GM18861 (cell line): ENCODE data around the gene MED25.
A peak's percentile ranks its signal among the peaks of the same experiment; 100 is the strongest.

Experiments
- ATAC-seq: cut with Tn5 transposase; IDR thresholded peaks from one replicate; pipeline ENCODE4 v1.9.1; 2021; ENCODE audit not compliant: unreplicated experiment

Gene MED25

GRCh38 chr19:49798574-49798973 lies 19.5 kb upstream of the MED25 start:
- no peak for ATAC-seq

GRCh38 chr19:49799271-49799797 lies 18.8 kb upstream of the MED25 start:
- no peak for ATAC-seq

DNA sequence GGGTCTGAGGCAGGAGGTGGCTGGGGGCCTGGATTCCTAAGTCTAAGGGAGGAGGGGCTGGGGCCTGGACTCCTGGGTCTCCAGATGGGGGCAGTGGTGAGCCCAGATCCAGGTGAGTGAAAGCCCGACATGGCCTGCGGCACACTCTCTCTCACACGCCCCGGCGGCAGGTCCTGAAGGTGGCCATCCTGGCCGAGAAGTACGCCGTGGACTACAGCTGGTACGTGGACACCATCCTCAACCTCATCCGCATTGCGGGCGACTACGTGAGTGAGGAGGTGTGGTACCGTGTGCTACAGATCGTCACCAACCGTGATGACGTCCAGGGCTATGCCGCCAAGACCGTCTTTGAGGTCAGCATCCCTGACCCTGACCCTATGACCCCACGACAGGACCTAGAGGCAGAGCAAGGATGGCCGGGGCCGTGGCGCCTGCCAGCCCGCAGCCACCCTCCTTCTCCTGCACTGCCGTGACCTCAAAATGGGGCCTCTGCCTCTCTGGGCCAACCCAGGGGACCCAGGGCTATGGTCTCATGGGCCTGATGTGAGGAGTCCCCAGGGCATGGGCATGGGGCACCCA lies 18.2 kb upstream of the MED25 start:
- no peak for ATAC-seq

DNA sequence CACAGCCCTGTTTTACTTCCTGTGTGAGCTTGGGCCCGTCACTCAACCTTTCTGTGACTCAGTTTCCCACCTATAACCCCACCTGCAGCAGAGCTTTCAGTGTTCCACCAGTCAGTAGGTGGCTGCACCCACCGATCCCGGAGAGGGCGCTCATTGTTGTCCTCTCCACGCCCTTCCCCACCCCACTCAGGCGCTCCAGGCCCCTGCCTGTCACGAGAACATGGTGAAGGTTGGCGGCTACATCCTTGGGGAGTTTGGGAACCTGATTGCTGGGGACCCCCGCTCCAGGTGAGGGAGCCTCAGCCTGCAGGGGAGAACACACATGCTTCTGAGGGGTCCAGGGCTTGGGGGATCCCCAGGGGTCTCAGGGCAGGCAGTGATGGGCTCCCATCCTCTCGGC lies 17.3 kb upstream of the MED25 start:
- ATAC-seq: no peak

DNA sequence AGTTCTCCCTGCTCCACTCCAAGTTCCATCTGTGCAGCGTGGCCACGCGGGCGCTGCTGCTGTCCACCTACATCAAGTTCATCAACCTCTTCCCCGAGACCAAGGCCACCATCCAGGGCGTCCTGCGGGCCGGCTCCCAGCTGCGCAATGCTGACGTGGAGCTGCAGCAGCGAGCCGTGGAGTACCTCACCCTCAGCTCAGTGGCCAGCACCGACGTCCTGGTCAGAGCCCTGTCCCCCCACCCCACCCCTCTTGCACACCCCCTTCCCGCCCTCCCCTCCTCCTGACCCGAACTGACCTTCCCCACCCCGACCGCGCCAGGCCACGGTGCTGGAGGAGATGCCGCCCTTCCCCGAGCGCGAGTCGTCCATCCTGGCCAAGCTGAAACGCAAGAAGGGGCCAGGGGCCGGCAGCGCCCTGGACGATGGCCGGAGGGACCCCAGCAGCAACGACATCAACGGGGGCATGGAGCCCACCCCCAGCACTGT lies 16.6 kb upstream of the MED25 start:
- no peak for ATAC-seq

DNA sequence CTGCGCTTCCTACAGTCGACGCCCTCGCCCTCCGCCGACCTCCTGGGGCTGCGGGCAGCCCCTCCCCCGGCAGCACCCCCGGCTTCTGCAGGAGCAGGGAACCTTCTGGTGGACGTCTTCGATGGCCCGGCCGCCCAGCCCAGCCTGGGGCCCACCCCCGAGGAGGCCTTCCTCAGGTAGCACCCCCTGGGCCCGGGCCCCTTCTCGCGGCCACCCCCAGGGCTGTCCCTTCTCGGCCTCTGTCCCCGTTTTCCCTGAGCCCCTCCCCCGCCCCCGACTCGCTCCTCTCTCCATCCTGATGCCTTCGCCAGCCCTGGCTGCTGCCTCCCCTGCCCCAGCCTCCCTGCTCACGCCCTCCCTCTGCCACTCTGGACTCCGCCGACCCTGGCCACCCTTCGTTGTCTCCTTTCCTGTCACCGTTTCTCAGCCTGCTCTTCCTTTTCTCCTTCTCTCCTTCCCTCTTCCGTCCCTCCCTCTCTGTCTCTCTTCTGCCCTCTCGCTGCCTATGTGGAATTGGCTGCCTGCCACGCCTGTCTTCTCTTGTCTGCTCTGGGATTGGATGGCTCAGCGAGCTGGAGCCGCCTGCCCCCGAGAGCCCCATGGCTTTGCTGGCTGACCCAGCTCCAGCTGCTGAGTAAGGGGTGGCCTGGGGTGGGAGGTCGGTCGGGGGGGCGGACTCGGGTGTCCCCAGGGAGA lies 16.0 kb upstream of the MED25 start:
- ATAC-seq: no peak

GRCh38 chr19:49802836-49803528 lies 15.1 kb upstream of the MED25 start:
- ATAC-seq: no peak

DNA sequence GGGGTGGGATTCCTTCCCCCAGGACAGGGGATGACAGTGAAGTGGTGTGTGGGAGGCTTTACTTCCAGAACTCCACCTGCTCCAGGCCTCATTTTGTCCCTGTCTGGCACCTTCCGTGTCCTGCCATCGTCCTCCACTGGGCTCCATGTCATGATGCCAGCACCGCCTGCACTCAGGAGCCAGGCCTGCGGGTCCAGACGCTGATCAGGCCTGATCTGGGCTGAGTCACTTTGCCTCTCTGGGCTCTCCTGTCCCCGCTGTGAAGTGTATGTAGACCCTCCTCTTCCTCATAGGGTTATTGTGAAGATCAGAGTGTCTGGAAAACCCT lies 14.6 kb upstream of the MED25 start:
- no peak for ATAC-seq

GRCh38 chr19:49805822-49806619 lies 12.1 kb upstream of the MED25 start:
- no peak for ATAC-seq

DNA sequence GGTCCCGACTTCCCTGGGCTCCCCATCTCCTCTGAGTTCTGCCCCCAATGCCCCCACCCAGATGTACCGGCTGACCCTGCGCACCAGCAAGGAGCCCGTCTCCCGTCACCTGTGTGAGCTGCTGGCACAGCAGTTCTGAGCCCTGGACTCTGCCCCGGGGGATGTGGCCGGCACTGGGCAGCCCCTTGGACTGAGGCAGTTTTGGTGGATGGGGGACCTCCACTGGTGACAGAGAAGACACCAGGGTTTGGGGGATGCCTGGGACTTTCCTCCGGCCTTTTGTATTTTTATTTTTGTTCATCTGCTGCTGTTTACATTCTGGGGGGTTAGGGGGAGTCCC lies 11.5 kb upstream of the MED25 start:
- ATAC-seq: no peak

- ATAC-seq: no peak
Measured at GRCh38 chr19:49807058-49807903, 10.8 kb upstream of the MED25 start.

GRCh38 chr19:49807904-49808675 lies 10.0 kb upstream of the MED25 start:
- ATAC-seq: no peak

GRCh38 chr19:49808711-49809159 lies 9.4 kb upstream of the MED25 start:
- ATAC-seq: no peak

DNA sequence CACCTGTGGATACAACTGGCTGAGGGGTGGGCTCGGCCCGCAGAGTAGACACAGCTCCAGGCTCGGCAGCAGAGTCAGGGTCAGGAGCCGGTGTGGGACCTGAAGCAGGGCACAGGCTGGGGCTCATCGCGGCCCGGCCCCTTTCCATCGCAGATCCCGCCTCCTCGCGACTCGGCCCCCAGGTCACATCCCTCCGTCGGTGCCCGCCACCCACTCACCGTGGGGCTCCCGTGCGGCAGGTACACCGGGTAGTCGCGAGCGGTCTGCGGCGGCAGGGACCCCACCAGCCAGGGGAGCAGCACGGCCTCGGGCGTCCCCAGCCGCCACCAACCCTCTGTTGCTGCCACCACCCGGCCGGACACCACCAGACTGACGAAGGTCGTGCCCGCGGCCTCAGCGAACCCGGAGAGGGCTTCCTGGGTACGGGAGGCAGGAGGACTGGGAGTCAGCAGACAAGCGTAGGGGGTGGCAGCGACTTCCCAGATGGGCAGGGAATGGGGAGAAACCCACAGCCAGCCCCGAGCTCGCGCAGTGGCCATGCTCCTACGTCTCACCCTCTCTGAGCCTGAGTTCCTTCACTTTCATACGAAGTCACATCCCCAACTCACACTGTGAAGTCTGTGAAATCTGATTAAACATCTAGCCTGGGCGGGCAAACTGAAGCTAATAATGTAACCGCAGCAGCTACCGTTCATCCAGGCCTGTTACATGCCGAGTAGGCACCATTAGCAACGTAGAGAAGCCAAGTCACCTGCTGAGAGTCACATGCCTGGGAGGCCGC lies 8.7 kb upstream of the MED25 start:
- ATAC-seq: no peak

DNA sequence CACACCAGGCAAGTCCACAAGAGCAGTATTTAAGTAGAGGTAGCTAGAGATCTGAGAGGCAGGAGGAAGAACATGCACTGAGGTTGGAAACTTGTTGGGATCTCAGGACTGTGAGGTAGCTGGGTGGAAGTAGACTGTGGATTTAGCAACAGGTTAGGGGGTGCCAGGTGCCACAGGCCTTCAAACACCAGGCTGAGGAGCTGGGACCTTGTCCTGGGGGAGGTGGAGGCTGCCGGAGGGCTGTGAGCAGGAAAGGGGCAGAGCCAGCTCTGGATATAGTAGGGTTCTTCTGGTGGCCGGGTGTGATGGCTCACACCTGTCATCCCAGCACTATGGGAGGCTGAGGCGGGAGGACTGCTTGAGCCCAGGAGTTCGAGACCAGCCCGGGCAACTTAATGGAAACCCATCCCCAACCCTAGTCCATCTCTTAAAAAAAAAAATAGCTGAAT lies 8.1 kb upstream of the MED25 start:
- ATAC-seq: no peak

- no peak for ATAC-seq
Measured at GRCh38 chr19:49811328-49811727, 6.8 kb upstream of the MED25 start.

DNA sequence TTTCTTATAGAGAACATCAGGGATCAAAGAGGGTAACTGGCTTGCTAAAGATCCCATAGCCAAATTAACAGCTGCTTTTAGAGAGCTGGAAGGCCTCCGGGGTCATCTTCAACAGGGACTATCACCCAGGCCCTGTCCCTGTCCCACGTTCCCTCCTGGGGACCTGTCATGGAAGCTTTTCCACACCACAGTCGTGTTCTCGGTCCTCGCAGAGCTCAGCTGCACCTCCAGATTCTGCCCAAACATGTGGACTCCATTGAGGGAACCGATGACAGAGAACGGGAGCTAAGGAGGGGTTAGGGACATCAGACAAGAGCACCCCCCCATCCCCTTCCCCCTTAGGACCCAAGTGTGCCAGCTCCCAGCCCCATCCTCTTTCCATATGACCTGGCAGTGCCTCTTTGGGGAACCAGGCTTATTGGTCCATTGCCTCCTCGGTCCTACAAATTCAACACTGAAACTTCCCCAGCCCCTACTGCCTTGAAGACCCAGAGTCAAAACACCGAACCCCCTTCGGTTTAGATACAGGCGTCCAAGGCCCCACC lies 5.6 kb upstream of the MED25 start:
- ATAC-seq: no peak

DNA sequence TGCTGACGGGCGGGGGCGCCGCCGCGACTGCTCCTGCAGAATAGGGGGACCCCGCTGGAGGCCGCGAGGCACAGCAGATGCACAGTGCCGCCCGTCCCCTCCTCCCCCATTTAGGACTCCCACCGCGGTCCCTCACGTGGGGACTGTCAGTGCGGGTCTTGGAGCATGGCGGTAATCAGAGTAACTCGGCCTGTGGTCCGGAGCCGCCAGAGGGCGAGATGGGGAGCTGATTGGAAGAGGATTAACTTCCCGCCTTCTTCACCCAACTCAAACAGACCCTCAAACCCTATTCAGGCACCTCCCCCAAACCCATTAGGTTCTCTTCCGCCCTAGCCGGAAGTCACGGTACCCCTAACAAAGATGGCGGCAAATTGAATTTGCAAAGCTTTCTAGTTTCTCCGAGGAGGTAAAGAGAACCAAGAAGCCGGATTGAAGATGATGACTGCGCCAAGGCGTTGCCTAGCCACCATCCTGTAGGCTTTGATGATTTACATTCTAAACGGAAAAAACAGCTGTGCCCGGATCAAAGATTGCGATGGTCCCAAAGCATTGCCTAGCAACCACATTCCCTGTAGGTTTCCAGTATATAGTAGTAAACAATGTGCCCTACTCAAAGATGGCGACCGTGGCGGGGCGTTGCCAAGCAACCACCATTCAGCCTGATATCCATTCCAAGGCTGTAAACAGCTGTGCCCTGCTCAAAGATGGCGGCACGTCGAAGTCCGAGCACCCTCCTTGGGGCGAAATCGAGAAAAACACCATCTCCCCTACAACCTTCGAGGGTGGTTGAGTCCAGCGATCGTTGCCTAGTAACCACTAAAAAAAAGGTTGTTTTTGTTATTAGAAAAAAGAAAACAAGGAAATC lies 4.9 kb upstream of the MED25 start, which contains the start of gene FUZ:
TSS of gene FUZ (minus strand) at position 296 of the 865 bp plus-strand sequence. CDS start at position 110, 186 bp downstream.
- ATAC-seq: peak; percentile 56
